Uterus (tissue), 4 donors: ENCODE measurements around the gene PLXNA2. TPM values are rescaled to one million over a fixed set of nuclear protein-coding genes. Genes with fewer than 3 reads are reported as not detected.
A peak's percentile ranks its signal among the peaks of the same experiment; 100 is the strongest.

Experiments
- DNase-seq, 2 donors: peaks; one replicate each; pipeline ENCODE4 v3.0.0-alpha.2; 2019 to 2020
- H3K27ac ChIP-seq, 2 donors: fragments of 200-600 bp; sonication (generic); 1 replicate in 1 of 2; 2 replicates in 1 of 2; pipeline ENCODE4 v1.5.1; 2016 to 2018
- H3K27me3 ChIP-seq, 2 donors: fragments of 200-600 bp; sonication (generic); one replicate each; pipeline ENCODE4 v1.5.1; 2018 to 2019; ENCODE audit warnings: control low read depth in 1 of 2
- H3K36me3 ChIP-seq, 2 donors: fragments of 200-600 bp; sonication (generic); one replicate each; pipeline ENCODE4 v1.5.1; 2019; ENCODE audit warnings: control low read depth in 1 of 2
- H3K4me1 ChIP-seq, 2 donors: fragments of 200-600 bp; sonication (generic); one replicate each; pipeline ENCODE4 v1.5.1; 2018 to 2019; ENCODE audit warnings: control low read depth in 1 of 2
- H3K4me3 ChIP-seq, 2 donors: fragments of 200-600 bp; sonication (generic); 1 replicate in 1 of 2; 2 replicates in 1 of 2; pipeline ENCODE4 v1.5.1; 2018 to 2019; ENCODE audit warnings: mild to moderate bottlenecking in 1 of 2
- H3K9me3 ChIP-seq, 2 donors: fragments of 200-600 bp; sonication (generic); one replicate each; pipeline ENCODE4 v1.5.1; 2019; ENCODE audit warnings: control low read depth in 1 of 2
- POLR2A ChIP-seq, 2 donors: fragments of 450-650 bp; IDR thresholded peaks; one replicate each; pipeline ENCODE4 v1.6.1; 2016; ENCODE audit warnings: antibody characterized with exemption in 2 of 2, mild to moderate bottlenecking in 1 of 2, moderate library complexity in 1 of 2
- intact Hi-C: fragments of 100-400 bp; cut with DNase I; formaldehyde crosslinking; loops from one replicate; pipeline ENCODE4 v1.15.1; 2023; ENCODE audit warnings: low total_unique reads
- total RNA-seq, 4 donors: library from RNA; depleted of rRNA in 3 of 4; stranded (reverse); fragments of >200 nt in 3 of 4; gene quantifications; one replicate each; pipeline versions ENCODE4 v1.1.0 to v1.2.4, GENCODE V29; 2014 to 2023
- TF ChIP-seq, protein P1 (sequence below), 4 experiments: fragments of 200-600 bp in 2 of 4; fragments of 450-650 bp in 2 of 4; sonication (generic) in 2 of 4; IDR thresholded peaks; one replicate each; pipeline ENCODE4 v1.5.1; 2016 to 2019; ENCODE audit warnings: antibody characterized with exemption in 4 of 4, mild to moderate bottlenecking in 2 of 4, moderate library complexity in 1 of 4
- donor health status: DM: yes; HTN: yes; CAD: no.

PLXNA2 gene
- total RNA-seq, 4 donors from 2014 or later = 5.4 to 94.5 (median 9.5) TPM

GRCh38 chr1:208175508-208175895 lies 68.7 kb downstream of the PLXNA2 start:
- Histone ChIP-seq H3K9me3 (no peaks in the 10 kb centered on the region), H3K27me3 (no peaks in the 10 kb centered on the region), H3K27ac (no peak overlapping the region), H3K4me3 (no peak overlapping the region), H3K4me1 (peaks cover 14 to 18% of the 10 kb centered on the region in 2 donors), H3K36me3 (no peaks in the 10 kb centered on the region)
- no peak for TF ChIP-seq POLR2A (IDR thresholded peaks at IDR 0.05)
- TF ChIP-seq, protein P1, sequence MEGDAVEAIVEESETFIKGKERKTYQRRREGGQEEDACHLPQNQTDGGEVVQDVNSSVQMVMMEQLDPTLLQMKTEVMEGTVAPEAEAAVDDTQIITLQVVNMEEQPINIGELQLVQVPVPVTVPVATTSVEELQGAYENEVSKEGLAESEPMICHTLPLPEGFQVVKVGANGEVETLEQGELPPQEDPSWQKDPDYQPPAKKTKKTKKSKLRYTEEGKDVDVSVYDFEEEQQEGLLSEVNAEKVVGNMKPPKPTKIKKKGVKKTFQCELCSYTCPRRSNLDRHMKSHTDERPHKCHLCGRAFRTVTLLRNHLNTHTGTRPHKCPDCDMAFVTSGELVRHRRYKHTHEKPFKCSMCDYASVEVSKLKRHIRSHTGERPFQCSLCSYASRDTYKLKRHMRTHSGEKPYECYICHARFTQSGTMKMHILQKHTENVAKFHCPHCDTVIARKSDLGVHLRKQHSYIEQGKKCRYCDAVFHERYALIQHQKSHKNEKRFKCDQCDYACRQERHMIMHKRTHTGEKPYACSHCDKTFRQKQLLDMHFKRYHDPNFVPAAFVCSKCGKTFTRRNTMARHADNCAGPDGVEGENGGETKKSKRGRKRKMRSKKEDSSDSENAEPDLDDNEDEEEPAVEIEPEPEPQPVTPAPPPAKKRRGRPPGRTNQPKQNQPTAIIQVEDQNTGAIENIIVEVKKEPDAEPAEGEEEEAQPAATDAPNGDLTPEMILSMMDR (IDR thresholded peaks at IDR 0.05) = no peak
- DNase-seq = no peak
- intact Hi-C loops = loop anchor here (10.0 kb wide), 1 partner anchor 59 kb away; no protein-coding TSS in a partner anchor

GRCh38 chr1:208174731-208175507 lies 69.3 kb downstream of the PLXNA2 start:
- no peak overlapping the region for H3K27ac ChIP-seq
- TF ChIP-seq, protein P1 (IDR thresholded peaks at IDR 0.05) = no peak
- no peak for TF ChIP-seq POLR2A (IDR thresholded peaks at IDR 0.05)
- no peaks in the 10 kb centered on the region for H3K36me3 ChIP-seq
- no peak overlapping the region for H3K4me3 ChIP-seq
- H3K9me3 ChIP-seq = no peaks in the 10 kb centered on the region
- peaks cover 9 to 12% of the 10 kb centered on the region in 2 donors for H3K4me1 ChIP-seq
- intact Hi-C loops = loop anchor here (10.0 kb wide), 1 partner anchor 60 kb away; no protein-coding TSS in a partner anchor
- DNase-seq = no peak
- H3K27me3 ChIP-seq = no peaks in the 10 kb centered on the region

- no peak for DNase-seq
- Histone ChIP-seq H3K4me3 (no peak overlapping the region), H3K27ac (no peak overlapping the region), H3K27me3 (no peaks in the 10 kb centered on the region), H3K9me3 (no peaks in the 10 kb centered on the region), H3K36me3 (no peaks in the 10 kb centered on the region), H3K4me1 (peaks cover 5 to 9% of the 10 kb centered on the region in 2 donors)
- no peak for TF ChIP-seq POLR2A (IDR thresholded peaks at IDR 0.05)
- TF ChIP-seq, protein P1 (IDR thresholded peaks at IDR 0.05) = no peak
- intact Hi-C loops = loop anchor here (10.0 kb wide), 1 partner anchor 61 kb away; no protein-coding TSS in a partner anchor
These were observed 70.0 kb downstream of the PLXNA2 start for GRCh38 chr1:208174200-208174599.

DNA sequence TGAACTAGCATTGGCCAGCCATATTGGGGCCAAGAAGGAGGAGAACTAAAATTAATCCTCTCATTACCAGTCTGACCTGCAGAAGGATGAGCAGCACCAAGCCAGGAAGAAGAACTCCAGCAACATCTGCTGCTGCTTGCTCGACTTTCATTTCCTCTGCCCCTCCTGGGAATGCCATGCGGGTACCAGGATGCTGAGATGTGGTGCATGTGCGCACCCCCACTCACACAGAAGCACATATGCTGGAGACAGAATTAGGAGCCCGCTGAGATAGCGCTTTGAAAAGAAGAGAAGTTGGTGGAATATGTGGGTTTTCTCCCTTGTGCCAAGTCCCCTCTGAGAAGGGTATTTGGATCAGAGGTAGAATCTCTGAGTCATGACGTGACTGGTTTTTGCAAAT lies 70.4 kb downstream of the PLXNA2 start:
- Histone ChIP-seq H3K9me3 (no peaks in the 10 kb centered on the region), H3K27ac (no peak overlapping the region), H3K36me3 (no peaks in the 10 kb centered on the region), H3K4me3 (no peak overlapping the region), H3K4me1 (peaks cover under 1 to 4% of the 10 kb centered on the region in 2 donors), H3K27me3 (no peaks in the 10 kb centered on the region)
- no peak for DNase-seq
- intact Hi-C loops = loop anchor here (10.0 kb wide), 1 partner anchor 61 kb away; no protein-coding TSS in a partner anchor
- TF ChIP-seq POLR2A (IDR thresholded peaks at IDR 0.05) = no peak
- TF ChIP-seq, protein P1 (IDR thresholded peaks at IDR 0.05) = no peak

DNA sequence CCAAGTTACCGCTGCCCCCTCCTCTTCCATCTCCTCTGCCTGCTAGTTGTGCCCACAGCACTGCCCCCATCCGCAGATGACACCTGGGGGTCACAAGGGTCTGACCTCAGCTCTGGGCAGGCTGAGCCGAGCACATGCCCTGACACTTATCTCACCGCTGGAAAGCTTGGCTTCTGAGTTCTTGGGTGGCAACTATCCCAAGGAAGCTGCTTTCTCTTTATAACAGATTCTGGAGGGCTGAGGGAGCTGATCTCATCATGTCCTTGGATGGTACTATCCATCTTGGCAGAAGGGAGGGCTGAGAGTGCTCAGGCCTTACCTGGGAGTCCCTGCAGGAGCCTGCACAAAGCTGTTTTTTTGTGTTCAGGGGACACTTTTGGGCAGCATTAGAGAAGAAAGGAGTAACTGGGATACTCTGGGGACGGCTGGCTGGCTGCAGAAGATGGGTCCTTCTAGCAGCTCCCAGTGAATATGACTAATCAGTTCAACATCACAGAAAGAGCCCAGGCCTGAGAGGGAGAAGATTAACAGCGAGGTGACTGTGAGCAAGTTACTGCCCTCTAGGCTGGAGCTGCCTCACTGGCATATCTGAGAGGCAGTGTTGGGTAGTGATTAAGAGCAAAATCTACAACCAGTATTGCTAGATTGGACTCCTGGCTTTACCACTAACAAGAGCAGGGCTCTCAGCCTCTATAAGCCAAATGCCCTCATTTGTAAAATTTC lies 71.6 kb downstream of the PLXNA2 start:
- Histone ChIP-seq H3K4me3 (no peak overlapping the region), H3K4me1 (no peaks in the 10 kb centered on the region), H3K36me3 (no peaks in the 10 kb centered on the region), H3K27ac (peak overlapping the region in 1 of 2 donors; percentile 35), H3K27me3 (no peaks in the 10 kb centered on the region), H3K9me3 (no peaks in the 10 kb centered on the region)
- intact Hi-C loops = loop anchor here (10.0 kb wide), 1 partner anchor 62 kb away; no protein-coding TSS in a partner anchor
- DNase-seq = no peak
- TF ChIP-seq, protein P1 (IDR thresholded peaks at IDR 0.05) = no peak
- no peak for TF ChIP-seq POLR2A (IDR thresholded peaks at IDR 0.05)
